Left ventricle myocardium inferior (tissue), 1 donor: ENCODE data around the gene MPPED2. TPM values are rescaled to one million over a fixed set of nuclear protein-coding genes. Genes with fewer than 3 reads are reported as not detected.

Experiments used
- DNase-seq: peaks from one replicate; pipeline ENCODE4 v3.0.0-alpha.2; 2020
- H3K27ac ChIP-seq: fragments of 200-600 bp; replicated peaks from 2 replicates; pipeline ENCODE4 v1.8.0; 2021
- H3K27me3 ChIP-seq: fragments of 200-600 bp; 2 replicates; pipeline ENCODE4 v1.8.0; 2021; ENCODE audit warnings: low read depth
- H3K36me3 ChIP-seq: fragments of 200-600 bp; 2 replicates; pipeline ENCODE4 v1.8.0; 2021
- H3K4me1 ChIP-seq: fragments of 200-600 bp; 2 replicates; pipeline ENCODE4 v1.8.0; 2021
- H3K4me3 ChIP-seq: fragments of 200-600 bp; 2 replicates; pipeline ENCODE4 v1.8.0; 2021; ENCODE audit warnings: mild to moderate bottlenecking, moderate library complexity
- H3K9me3 ChIP-seq: fragments of 200-600 bp; replicated peaks from 2 replicates; pipeline ENCODE4 v1.8.0; 2021
- intact Hi-C: fragments of 100-400 bp; cut with micrococcal nuclease; formaldehyde crosslinking; loops from one replicate; pipeline ENCODE4 v1.11.0; 2022
- total RNA-seq: library from RNA; stranded (reverse); fragmentation: NEBNext Ultra II Directional; extraction: Animal tissue kit (Norgen Biotek cat#: 25700); gene quantifications from one replicate; pipeline ENCODE4 v1.2.1, GENCODE V29; 2021
- TF ChIP-seq, protein P1 (sequence below): fragments of 200-600 bp; IDR thresholded peaks from 2 replicates; pipeline ENCODE4 v1.8.0; 2021; ENCODE audit warnings: antibody characterized with exemption, mild to moderate bottlenecking, borderline replicate concordance
- donor health status: DM: no; HTN: yes; CAD: no; lungs with severe emphysema.

Gene MPPED2
- total RNA-seq, 1 donor from 2014 or later: 10.8 TPM

DNA sequence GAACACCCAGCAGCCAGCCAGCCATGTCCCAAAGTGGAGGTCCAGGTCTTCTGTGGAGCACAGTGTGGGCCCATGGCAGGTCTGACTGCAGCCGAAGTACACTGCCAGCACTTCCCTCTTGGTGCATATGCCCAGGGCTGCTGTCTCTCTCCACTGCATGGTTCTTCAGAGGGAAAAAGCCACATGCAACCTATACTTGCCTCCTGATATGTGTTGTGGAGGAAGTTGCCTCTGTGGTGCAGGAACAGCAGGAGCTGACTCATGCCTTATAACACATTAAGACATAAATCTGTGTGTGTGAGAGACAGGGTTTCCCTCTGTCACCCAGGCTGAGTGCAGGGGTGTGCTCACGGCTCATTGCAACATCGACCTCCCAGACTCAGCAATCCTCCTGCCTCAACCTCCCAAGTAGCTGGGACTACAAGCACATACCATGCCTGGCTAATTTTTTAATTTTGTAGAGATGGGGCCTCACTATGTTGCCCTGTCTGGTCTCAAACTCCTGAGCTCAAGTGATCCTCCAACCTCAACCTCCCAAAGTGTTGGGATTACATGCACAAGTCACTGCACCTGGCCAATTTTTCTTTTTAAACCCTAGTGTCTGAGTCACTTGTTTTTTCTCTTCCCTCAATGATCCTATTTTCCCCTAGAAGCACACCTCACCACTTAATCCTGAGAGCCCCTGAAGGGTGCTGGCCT lies 98.8 kb downstream of the MPPED2 start:
- Histone ChIP-seq H3K27ac (no peak overlapping the region), H3K4me3 (no peak overlapping the region), H3K36me3 (no peaks in the 10 kb centered on the region), H3K9me3 (no peaks in the 10 kb centered on the region), H3K27me3 (no peaks in the 10 kb centered on the region), H3K4me1 (peaks cover 45% of the 10 kb centered on the region)
- TF ChIP-seq, protein P1, sequence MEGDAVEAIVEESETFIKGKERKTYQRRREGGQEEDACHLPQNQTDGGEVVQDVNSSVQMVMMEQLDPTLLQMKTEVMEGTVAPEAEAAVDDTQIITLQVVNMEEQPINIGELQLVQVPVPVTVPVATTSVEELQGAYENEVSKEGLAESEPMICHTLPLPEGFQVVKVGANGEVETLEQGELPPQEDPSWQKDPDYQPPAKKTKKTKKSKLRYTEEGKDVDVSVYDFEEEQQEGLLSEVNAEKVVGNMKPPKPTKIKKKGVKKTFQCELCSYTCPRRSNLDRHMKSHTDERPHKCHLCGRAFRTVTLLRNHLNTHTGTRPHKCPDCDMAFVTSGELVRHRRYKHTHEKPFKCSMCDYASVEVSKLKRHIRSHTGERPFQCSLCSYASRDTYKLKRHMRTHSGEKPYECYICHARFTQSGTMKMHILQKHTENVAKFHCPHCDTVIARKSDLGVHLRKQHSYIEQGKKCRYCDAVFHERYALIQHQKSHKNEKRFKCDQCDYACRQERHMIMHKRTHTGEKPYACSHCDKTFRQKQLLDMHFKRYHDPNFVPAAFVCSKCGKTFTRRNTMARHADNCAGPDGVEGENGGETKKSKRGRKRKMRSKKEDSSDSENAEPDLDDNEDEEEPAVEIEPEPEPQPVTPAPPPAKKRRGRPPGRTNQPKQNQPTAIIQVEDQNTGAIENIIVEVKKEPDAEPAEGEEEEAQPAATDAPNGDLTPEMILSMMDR: no peak
- intact Hi-C loops: no loop called here
- peak; percentile 20 for DNase-seq

DNA sequence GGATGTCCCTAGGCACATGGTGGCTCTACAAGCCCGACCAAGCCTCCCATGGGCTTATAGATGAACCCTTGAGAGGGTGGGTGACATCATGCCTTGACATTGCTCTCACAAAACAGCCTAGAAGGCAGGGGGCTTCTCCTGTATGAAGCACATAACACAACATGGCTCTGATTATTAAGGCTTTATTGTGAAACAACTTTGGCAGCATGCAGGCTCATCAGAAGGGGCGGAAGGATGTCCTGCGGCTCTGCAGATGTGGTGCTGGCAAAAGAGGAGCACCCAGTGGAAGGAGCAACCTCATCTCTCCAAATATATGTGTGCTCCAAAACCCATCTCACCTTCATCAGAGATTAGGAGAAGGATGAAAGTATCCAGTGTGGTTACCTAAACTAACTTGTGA lies 100.4 kb downstream of the MPPED2 start:
- Histone ChIP-seq H3K27ac (no peak overlapping the region), H3K4me1 (peaks cover 57% of the 10 kb centered on the region), H3K4me3 (no peak overlapping the region), H3K36me3 (no peaks in the 10 kb centered on the region), H3K9me3 (no peaks in the 10 kb centered on the region), H3K27me3 (no peaks in the 10 kb centered on the region)
- TF ChIP-seq, protein P1: no peak
- intact Hi-C loops: no loop called here
- no peak for DNase-seq

DNA sequence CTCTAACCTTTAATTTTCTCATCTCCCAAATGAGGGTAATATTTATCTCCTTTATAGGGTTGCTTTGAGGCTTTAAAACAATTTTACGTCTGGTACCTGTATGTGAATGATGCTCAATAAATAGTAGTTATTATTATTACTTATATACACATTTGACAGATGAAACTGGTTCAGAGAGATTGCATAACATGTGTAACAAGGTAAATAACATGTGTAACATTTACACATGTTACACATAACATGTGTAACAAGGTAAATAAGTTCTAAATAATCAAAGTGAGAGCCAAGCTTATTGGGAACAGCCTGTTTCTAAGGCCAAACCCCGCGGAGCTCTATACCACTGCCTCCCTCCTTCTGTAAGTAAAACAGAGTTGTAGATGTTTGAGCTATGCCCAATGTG lies 100.9 kb downstream of the MPPED2 start:
- no peak for DNase-seq
- TF ChIP-seq, protein P1: no peak
- intact Hi-C loops: no loop called here
- Histone ChIP-seq H3K9me3 (no peaks in the 10 kb centered on the region), H3K27ac (no peak overlapping the region), H3K4me1 (peaks cover 60% of the 10 kb centered on the region), H3K36me3 (no peaks in the 10 kb centered on the region), H3K27me3 (no peaks in the 10 kb centered on the region), H3K4me3 (no peak overlapping the region)

DNA sequence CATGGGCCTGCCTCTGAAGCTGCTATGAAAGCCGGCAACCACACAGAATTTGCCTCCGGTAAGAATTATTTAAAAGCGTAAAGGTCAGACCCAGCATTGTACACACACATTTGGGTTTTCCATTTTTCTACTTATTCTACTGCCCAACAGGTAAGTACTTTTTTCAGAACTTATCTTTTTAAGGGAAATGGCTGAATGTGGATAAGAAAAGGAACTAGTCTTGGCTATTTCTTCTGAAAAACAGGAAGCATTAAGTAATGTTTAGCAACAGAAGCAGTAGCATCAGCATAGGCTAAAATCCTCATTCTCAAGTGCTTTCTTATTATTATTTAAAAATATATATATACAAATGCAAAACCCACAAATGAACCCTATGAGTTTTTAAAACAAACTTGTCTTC lies 103.1 kb downstream of the MPPED2 start:
- Histone ChIP-seq H3K4me1 (peaks cover 60% of the 10 kb centered on the region), H3K27me3 (no peaks in the 10 kb centered on the region), H3K27ac (peak overlapping the region; percentile 68), H3K9me3 (no peaks in the 10 kb centered on the region), H3K4me3 (peak overlapping the region; percentile 35), H3K36me3 (no peaks in the 10 kb centered on the region)
- DNase-seq: no peak
- TF ChIP-seq, protein P1: no peak
- intact Hi-C loops: no loop called here

DNA sequence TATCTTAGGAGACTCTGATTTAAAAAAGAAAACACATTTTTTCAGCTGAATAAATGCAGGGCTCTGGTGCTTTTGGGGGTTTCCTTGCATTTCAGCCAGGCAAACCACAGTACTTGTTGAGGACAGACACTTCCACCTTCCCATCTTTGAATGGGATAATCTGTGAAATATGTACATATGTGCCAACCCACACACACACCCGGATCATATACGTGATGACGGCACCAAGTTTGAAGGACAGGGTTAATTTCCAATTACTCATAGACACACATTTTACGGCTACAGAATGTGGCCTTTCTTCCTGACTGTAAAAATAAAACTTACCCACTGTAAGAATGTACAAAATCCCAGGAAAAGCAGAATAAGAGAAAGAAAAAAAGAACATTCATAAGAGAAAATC lies 104.4 kb downstream of the MPPED2 start:
- TF ChIP-seq, protein P1: no peak
- no peak for DNase-seq
- H3K9me3 ChIP-seq: no peaks in the 10 kb centered on the region
- peak overlapping the region; percentile 35 for H3K4me3 ChIP-seq
- intact Hi-C loops: no loop called here
- no peaks in the 10 kb centered on the region for H3K36me3 ChIP-seq
- H3K4me1 ChIP-seq: peaks cover 56% of the 10 kb centered on the region
- peak overlapping the region; percentile 68 for H3K27ac ChIP-seq
- no peaks in the 10 kb centered on the region for H3K27me3 ChIP-seq
